IMR-90 (cell line): ENCODE measurements around the gene SEMA4D. TPM values are rescaled to one million over a fixed set of nuclear protein-coding genes. Genes with fewer than 3 reads are reported as not detected.

ENCODE experiments used
- ATAC-seq: fragments of 200-7000 bp; cut with Tn5 transposase; 2 replicates; pipeline ENCODE4 v1.9.1; 2020; ENCODE audit warnings: low read depth, mild to moderate bottlenecking, moderate library complexity
- BruUV-seq: library from RNA; stranded (reverse); fragments of 400-500 nt; replicated peaks from 2 replicates; lab custom pipeline; 2021; lab: Mats Ljungman, UMichigan
- CTCF ChIA-PET: fragments of 300-600 bp; formaldehyde crosslinking; extraction: SDS; loops from one replicate; lab custom pipeline; 2021; ENCODE audit warnings: antibody characterized with exemption; lab: Yijun Ruan, JAX
- POLR2A ChIA-PET: fragments of 300-600 bp; sonication (Branson Sonifier 250); formaldehyde crosslinking; loops from one replicate; lab custom pipeline; 2022; ENCODE audit warnings: antibody characterized with exemption; ENCODE audit not compliant: unreplicated experiment; lab: Charles Lee
- DNase-seq: peaks from one replicate; pipeline ENCODE4 v3.0.0; 2013
- H2AFZ ChIP-seq: replicated peaks from 2 replicates; pipeline ENCODE3; 2013; ENCODE audit warnings: low read length, mild to moderate bottlenecking; ENCODE audit not compliant: poor library complexity
- H2AK5ac ChIP-seq: 2 replicates; pipeline ENCODE4 v1.6.1; 2013; ENCODE audit warnings: low read depth, low read length, inconsistent platforms
- H2AK9ac ChIP-seq: replicated peaks from 2 replicates; pipeline ENCODE3; 2013; ENCODE audit warnings: mild to moderate bottlenecking, low read depth, low read length, moderate library complexity; ENCODE audit not compliant: poor library complexity
- H2BK120ac ChIP-seq: 2 replicates; pipeline ENCODE4 v1.6.1; 2013; ENCODE audit warnings: low read depth, low read length, inconsistent platforms
- H2BK15ac ChIP-seq: 3 replicates; pipeline ENCODE4 v1.6.1; 2013; ENCODE audit warnings: low read depth, low read length, inconsistent platforms
- H2BK20ac ChIP-seq: 2 replicates; pipeline ENCODE4 v1.6.1; 2013; ENCODE audit warnings: low read depth, mild to moderate bottlenecking, inconsistent platforms, low read length, moderate library complexity
- H2BK5ac ChIP-seq: 2 replicates; pipeline ENCODE4 v1.6.1; 2013; ENCODE audit warnings: mild to moderate bottlenecking, low read depth, low read length, inconsistent platforms; ENCODE audit not compliant: poor library complexity, severe bottlenecking
- H3K14ac ChIP-seq: replicated peaks from 2 replicates; pipeline ENCODE4 v1.6.1; 2013; ENCODE audit warnings: low read depth, low read length, inconsistent platforms
- H3K18ac ChIP-seq: 2 replicates; pipeline ENCODE4 v1.6.1; 2013; ENCODE audit warnings: low read depth, low read length, control low read depth
- H3K23ac ChIP-seq: 2 replicates; pipeline ENCODE4 v1.6.1; 2013; ENCODE audit warnings: low read depth, low read length, inconsistent platforms
- H3K27ac ChIP-seq: 2 replicates; pipeline ENCODE4 v1.5.1; 2013; ENCODE audit warnings: mild to moderate bottlenecking, control low read depth, low read length; ENCODE audit not compliant: insufficient read depth
- H3K27me3 ChIP-seq: 2 replicates; pipeline ENCODE4 v1.6.1; 2013; ENCODE audit warnings: low read length; ENCODE audit not compliant: control insufficient read depth, insufficient read depth
- H3K36me3 ChIP-seq: 2 replicates; pipeline ENCODE4 v1.6.1; 2013; ENCODE audit warnings: low read length, mixed read lengths; ENCODE audit not compliant: control insufficient read depth, insufficient read depth
- H3K4ac ChIP-seq: 2 replicates; pipeline ENCODE4 v1.6.1; 2013; ENCODE audit warnings: low read depth, low read length, inconsistent platforms
- H3K4me1 ChIP-seq: 2 replicates; pipeline ENCODE4 v1.6.1; 2013; ENCODE audit warnings: low read length, mixed read lengths; ENCODE audit not compliant: control insufficient read depth, insufficient read depth
- H3K4me2 ChIP-seq: 2 replicates; pipeline ENCODE4 v1.6.1; 2013; ENCODE audit warnings: low read depth, mild to moderate bottlenecking, control low read depth, low read length, moderate library complexity
- H3K4me3 ChIP-seq: 2 replicates; pipeline ENCODE4 v1.5.1; 2013; ENCODE audit warnings: low read depth, mild to moderate bottlenecking, control low read depth, low read length, moderate library complexity; ENCODE audit not compliant: insufficient read depth
- H3K56ac ChIP-seq: 2 replicates; pipeline ENCODE4 v1.6.1; 2013; ENCODE audit warnings: low read length, inconsistent platforms; ENCODE audit not compliant: insufficient read depth; ENCODE audit errors: extremely low read depth
- H3K79me1 ChIP-seq, 2 experiments: 2 replicates each; pipeline ENCODE4 v1.6.1; 2013; ENCODE audit warnings: low read length in 2 of 2, inconsistent platforms in 1 of 2, low read depth in 1 of 2
- H3K9ac ChIP-seq: 2 replicates; pipeline ENCODE4 v1.6.1; 2013; ENCODE audit warnings: low read depth, low read length, control low read depth
- H3K9me1 ChIP-seq: 2 replicates; pipeline ENCODE4 v1.6.1; 2013; ENCODE audit warnings: low read length, inconsistent platforms; ENCODE audit not compliant: insufficient read depth
- H3K9me3 ChIP-seq: 2 replicates; pipeline ENCODE4 v1.6.1; 2013; ENCODE audit warnings: low read length; ENCODE audit not compliant: control insufficient read depth, insufficient read depth
- H4K20me1 ChIP-seq: 2 replicates; pipeline ENCODE4 v1.6.1; 2013; ENCODE audit warnings: low read length, inconsistent platforms; ENCODE audit not compliant: insufficient read depth
- H4K5ac ChIP-seq: 2 replicates; pipeline ENCODE4 v1.6.1; 2013; ENCODE audit warnings: mild to moderate bottlenecking, low read depth, low read length, control low read depth
- H4K8ac ChIP-seq, 2 experiments: 2 replicates each; pipeline ENCODE4 v1.6.1; 2013; ENCODE audit warnings: low read depth in 2 of 2, low read length in 2 of 2, control low read depth in 1 of 2, inconsistent platforms in 1 of 2
- H4K91ac ChIP-seq: 2 replicates; pipeline ENCODE4 v1.6.1; 2013; ENCODE audit warnings: low read depth, low read length, inconsistent platforms; ENCODE audit not compliant: insufficient read depth
- BHLHE40 ChIP-seq: fragments of 150-350 bp; IDR thresholded peaks from 2 replicates; pipeline ENCODE4 v1.6.1; 2016; ENCODE audit warnings: mild to moderate bottlenecking, low read depth, low read length
- CEBPB ChIP-seq: IDR thresholded peaks from 2 replicates; pipeline ENCODE4 v1.6.1; 2012; ENCODE audit warnings: low read depth, low read length, improper control_type of control experiment
- CHD1 ChIP-seq: IDR thresholded peaks from 2 replicates; pipeline ENCODE4 v1.6.1; 2012; ENCODE audit warnings: low read depth, low read length, improper control_type of control experiment
- MXI1 ChIP-seq: IDR thresholded peaks from 2 replicates; pipeline ENCODE4 v1.6.1; 2012; ENCODE audit warnings: low read depth, mild to moderate bottlenecking, low read length, moderate library complexity, borderline replicate concordance
- NFE2L2 ChIP-seq: fragments of 150-350 bp; IDR thresholded peaks from 2 replicates; pipeline ENCODE4 v1.6.1; 2016; ENCODE audit warnings: low read depth, mild to moderate bottlenecking, low read length
- POLR2A ChIP-seq: IDR thresholded peaks from 2 replicates; pipeline ENCODE4 v1.6.1; 2012; ENCODE audit warnings: mild to moderate bottlenecking, low read depth, low read length
- WGBS, 2 experiments: methylation state at CpG; one replicate each; pipeline versions ENCODE4 v1.1.5 to v1.1.7; 2013; ENCODE audit warnings: missing lambda C conversion rate in 2 of 2; ENCODE audit not compliant: insufficient read length in 1 of 2; ENCODE audit errors: extremely low coverage in 2 of 2; 5-methylcytosine and 5-hydroxymethylcytosine counted together
- dilution Hi-C: fragments of 300-500 bp; cut with HindIII; formaldehyde crosslinking; loops from one replicate; pipeline ENCODE4 v1.14.3; 2018; ENCODE audit warnings: low sequenced_read_pairs; ENCODE audit not compliant: unreplicated experiment
- in situ Hi-C: fragments of 300-500 bp; cut with MboI; formaldehyde crosslinking; loops from 3 replicates; pipeline ENCODE4 v1.14.3; 2019; ENCODE audit warnings: low sequenced_read_pairs, inconsistent platforms, mixed read lengths
- intact Hi-C: fragments of 100-400 bp; cut with micrococcal nuclease; formaldehyde crosslinking; loops from 2 replicates; pipeline ENCODE4 v1.10.0; 2022
- polyA plus RNA-seq, 3 experiments: library from polyadenylated mRNA; depleted of rRNA; stranded (reverse); fragments of >200 nt; gene quantifications; 2 replicates each; pipeline ENCODE4 v1.2.3, GENCODE V29; 2012; ENCODE audit warnings: low replicate concordance in 1 of 3
- total RNA-seq: library from RNA; depleted of rRNA; stranded (reverse); fragments of >200 nt; gene quantifications from 2 replicates; pipeline ENCODE4 v1.2.3, GENCODE V29; 2012
- TF ChIP-seq, protein P1 (sequence below): conservative IDR thresholded peaks from 2 replicates; pipeline ENCODE4 v1.5.1; 2012; ENCODE audit warnings: mild to moderate bottlenecking, low read depth, low read length, improper control_type of control experiment

The SEMA4D gene
- total and polyA plus RNA-seq, 2 of the 4 experiments (the other 2 are of a cell fraction): 0.90 to 1.5 TPM

GRCh38 chr9:89542401-89543021 is 44.6 kb upstream of the SEMA4D start:
- H2BK5ac ChIP-seq: no peak overlapping the region
- POLR2A ChIA-PET: no interaction called here
- no peak overlapping the region for H3K23ac ChIP-seq
- no peak overlapping the region for H3K4me3 ChIP-seq
- H3K4me2 ChIP-seq: no peak overlapping the region
- BruUV-seq: no TSS peak
- dilution Hi-C loops: no loop called here
- no peak for ATAC-seq
- H2AFZ ChIP-seq: no peak overlapping the region
- H2BK20ac ChIP-seq: no peak overlapping the region
- no peak overlapping the region for H2AK9ac ChIP-seq
- no peak overlapping the region for H3K14ac ChIP-seq
- no peak overlapping the region for H3K9ac ChIP-seq
- intact Hi-C loops: no loop called here
- no peak overlapping the region for H3K56ac ChIP-seq
- 51% methylated on average over 5 of the region's 11 CpGs; no CpG with 5 or more reads in 1 of the 2 experiments for WGBS, 2 experiments
- no peak overlapping the region for H3K27ac ChIP-seq
- CTCF ChIA-PET: no interaction called here
- no peaks in the 10 kb centered on the region for H3K4me1 ChIP-seq
- no peaks in the 10 kb centered on the region for H3K79me1 ChIP-seq
- no peak overlapping the region for H4K5ac ChIP-seq
- no peak overlapping the region for H2AK5ac ChIP-seq
- no peak overlapping the region for H4K91ac ChIP-seq
- TF ChIP-seq CHD1 (no peak), POLR2A (no peak), MXI1 (no peak), CEBPB (no peak), BHLHE40 (no peak), NFE2L2 (no peak)
- TF ChIP-seq, protein P1, sequence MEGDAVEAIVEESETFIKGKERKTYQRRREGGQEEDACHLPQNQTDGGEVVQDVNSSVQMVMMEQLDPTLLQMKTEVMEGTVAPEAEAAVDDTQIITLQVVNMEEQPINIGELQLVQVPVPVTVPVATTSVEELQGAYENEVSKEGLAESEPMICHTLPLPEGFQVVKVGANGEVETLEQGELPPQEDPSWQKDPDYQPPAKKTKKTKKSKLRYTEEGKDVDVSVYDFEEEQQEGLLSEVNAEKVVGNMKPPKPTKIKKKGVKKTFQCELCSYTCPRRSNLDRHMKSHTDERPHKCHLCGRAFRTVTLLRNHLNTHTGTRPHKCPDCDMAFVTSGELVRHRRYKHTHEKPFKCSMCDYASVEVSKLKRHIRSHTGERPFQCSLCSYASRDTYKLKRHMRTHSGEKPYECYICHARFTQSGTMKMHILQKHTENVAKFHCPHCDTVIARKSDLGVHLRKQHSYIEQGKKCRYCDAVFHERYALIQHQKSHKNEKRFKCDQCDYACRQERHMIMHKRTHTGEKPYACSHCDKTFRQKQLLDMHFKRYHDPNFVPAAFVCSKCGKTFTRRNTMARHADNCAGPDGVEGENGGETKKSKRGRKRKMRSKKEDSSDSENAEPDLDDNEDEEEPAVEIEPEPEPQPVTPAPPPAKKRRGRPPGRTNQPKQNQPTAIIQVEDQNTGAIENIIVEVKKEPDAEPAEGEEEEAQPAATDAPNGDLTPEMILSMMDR: no peak
- no peaks in the 10 kb centered on the region for H4K20me1 ChIP-seq
- H3K9me1 ChIP-seq: 0 out of 2 replicates have a peak, but pooled peaks cover 3% of the 10 kb centered on the region
- in situ Hi-C loops: no loop called here
- H4K8ac ChIP-seq: no peak overlapping the region
- peaks cover 10% of the 10 kb centered on the region; the same call in 1 of the 2 replicates for H3K27me3 ChIP-seq
- peaks cover 4% of the 10 kb centered on the region for H3K9me3 ChIP-seq
- no peaks in the 10 kb centered on the region for H3K36me3 ChIP-seq
- no peak overlapping the region for H2BK120ac ChIP-seq
- no peak overlapping the region for H2BK15ac ChIP-seq
- H3K4ac ChIP-seq: no peak overlapping the region
- no peak overlapping the region for H3K18ac ChIP-seq
- no peak for DNase-seq
